GM12878 (cell line): ENCODE data around the gene ZNF776. TPM values are rescaled to one million over a fixed set of nuclear protein-coding genes. Genes with fewer than 3 reads are reported as not detected.
"Not testable (repeated sequence)": the region's sequence is repeated elsewhere in the genome, so short reads cannot be mapped to it uniquely, and the experiment has no call there.

Experiments used
- ATAC-seq: fragments of 200-7000 bp; cut with Tn5 transposase; 3 replicates; pipeline ENCODE4 v1.9.1; 2020; ENCODE audit warnings: mild to moderate bottlenecking, moderate library complexity
- BruUV-seq: library from RNA; stranded (reverse); fragments of 400-500 nt; replicated peaks from 2 replicates; lab custom pipeline; 2021; lab: Mats Ljungman, UMichigan
- CTCF ChIA-PET: fragments of 300-600 bp; sonication (Branson Sonifier 250); formaldehyde crosslinking; extraction: SDS; loops from one replicate; lab custom pipeline; 2021; ENCODE audit warnings: inconsistent platforms; lab: Yijun Ruan, JAX
- POLR2A ChIA-PET: fragments of 350-600 bp; formaldehyde crosslinking; extraction: SDS; loops from one replicate; lab custom pipeline; 2021; ENCODE audit warnings: inconsistent platforms; lab: Charles Lee
- RAD21 ChIA-PET: fragments of 300-600 bp; sonication (Branson Sonifier 250); formaldehyde crosslinking; loops from one replicate; lab custom pipeline; 2023; ENCODE audit warnings: antibody characterized with exemption; ENCODE audit not compliant: unreplicated experiment; lab: Charles Lee
- SMC1A ChIA-PET: fragments of 300-600 bp; sonication (Branson Sonifier 250); formaldehyde crosslinking; loops from one replicate; lab custom pipeline; 2023; ENCODE audit not compliant: unreplicated experiment, uncharacterized antibody; lab: Charles Lee
- DNase-seq: peaks from one replicate; pipeline ENCODE4 v3.0.0-alpha.2; 2011; ENCODE audit warnings: low read depth, low spot score
- FAIRE-seq: peaks from 3 replicates; lab custom pipeline; 2011; peaks lifted over from hg19 to GRCh38; lab: Jason Lieb, UNC
- H2AFZ ChIP-seq: 2 replicates; pipeline ENCODE4 v1.6.0; 2011; ENCODE audit warnings: low read depth, low read length, control low read depth; ENCODE audit not compliant: control insufficient read depth
- H3K27ac ChIP-seq: 2 replicates; pipeline ENCODE4 v1.5.1; 2011; ENCODE audit warnings: control low read depth; ENCODE audit not compliant: control insufficient read depth, insufficient read depth
- H3K27me3 ChIP-seq, 2 experiments: replicated peaks in 1 of 2; 2 replicates each; pipeline versions ENCODE4 v1.6.0 to v1.6.1; 2011; ENCODE audit warnings: low read length in 1 of 2; ENCODE audit not compliant: control insufficient read depth in 2 of 2, insufficient read depth in 2 of 2
- H3K36me3 ChIP-seq, 2 experiments: 2 replicates each; pipeline ENCODE4 v1.5.1; 2011; ENCODE audit warnings: low read length in 1 of 2; ENCODE audit not compliant: control insufficient read depth in 2 of 2, insufficient read depth in 2 of 2
- H3K4me1 ChIP-seq: 2 replicates; pipeline ENCODE4 v1.6.1; 2011; ENCODE audit warnings: mild to moderate bottlenecking, low read length, moderate library complexity, mixed read lengths; ENCODE audit not compliant: control insufficient read depth, insufficient read depth
- H3K4me2 ChIP-seq: 2 replicates; pipeline ENCODE4 v1.6.0; 2011; ENCODE audit warnings: control low read depth; ENCODE audit not compliant: control insufficient read depth, insufficient read depth
- H3K4me3 ChIP-seq: fragments of 200-600 bp; sonication (generic); 2 replicates; pipeline ENCODE4 v1.5.1; 2016
- H3K79me2 ChIP-seq: 2 replicates; pipeline ENCODE4 v1.6.0; 2011; ENCODE audit warnings: low read length; ENCODE audit not compliant: control insufficient read depth, insufficient read depth
- H3K9ac ChIP-seq: 2 replicates; pipeline ENCODE4 v1.8.0; 2011; ENCODE audit warnings: low read length, control low read depth, mixed read lengths; ENCODE audit not compliant: control insufficient read depth, insufficient read depth
- H3K9me3 ChIP-seq: replicated peaks from 3 replicates; pipeline ENCODE4 v1.5.1; 2011; ENCODE audit warnings: mild to moderate bottlenecking, low read length; ENCODE audit not compliant: control insufficient read depth, insufficient read depth
- H4K20me1 ChIP-seq: 2 replicates; pipeline ENCODE4 v1.6.0; 2011; ENCODE audit not compliant: control insufficient read depth, insufficient read depth
- CTCF ChIP-seq, 3 experiments: IDR thresholded peaks in 2 of 3; conservative IDR thresholded peaks in 1 of 3; 2 replicates each; pipeline ENCODE4 v1.5.1; 2011; ENCODE audit warnings: low read depth in 3 of 3, low read length in 3 of 3, mild to moderate bottlenecking in 3 of 3, control low read depth in 2 of 3, moderate library complexity in 2 of 3, inconsistent platforms in 1 of 3, mixed read lengths in 1 of 3; ENCODE audit not compliant: control insufficient read depth in 2 of 3, insufficient read depth in 1 of 3; ENCODE audit errors: extremely low read depth in 1 of 3
- IKZF2 ChIP-seq, 2 experiments: fragments of 450-650 bp; IDR thresholded peaks; 2 replicates each; pipeline ENCODE4 v1.6.1; 2017; ENCODE audit warnings: mild to moderate bottlenecking in 2 of 2, moderate library complexity in 2 of 2
- RAD21 ChIP-seq: IDR thresholded peaks from 2 replicates; pipeline ENCODE4 v1.6.1; 2011; ENCODE audit warnings: mild to moderate bottlenecking, low read depth, low read length, moderate library complexity; ENCODE audit not compliant: insufficient read depth
- SMC3 ChIP-seq: IDR thresholded peaks from 2 replicates; pipeline ENCODE4 v1.6.1; 2011; ENCODE audit warnings: low read length, improper control_type of control experiment, borderline replicate concordance
- WGBS: methylation state at CpG from one replicate; pipeline ENCODE4 v1.1.6; 2016; ENCODE audit warnings: low lambda C conversion rate; ENCODE audit not compliant: insufficient replicate concordance, insufficient coverage; ENCODE audit errors: missing lambda C conversion rate; 5-methylcytosine and 5-hydroxymethylcytosine counted together
- in situ Hi-C: fragments of 300-500 bp; cut with MboI; formaldehyde crosslinking; loops from 9 replicates; pipeline ENCODE4 v1.14.3; 2018; ENCODE audit warnings: mixed read lengths
- intact Hi-C: fragments of 100-400 bp; cut with micrococcal nuclease; formaldehyde crosslinking; loops from one replicate; pipeline ENCODE4 v1.14.2; 2022; ENCODE audit not compliant: unreplicated experiment
- polyA plus RNA-seq, 11 experiments: library from polyadenylated mRNA; depleted of rRNA in 4 of 11; unstranded in 6 of 11; stranded (reverse) in 5 of 11; fragments of >200 nt; fragmentation: Nextera tagmentation in 4 of 11; fragmentation: Illumina TruSeq in 1 of 11; extraction: Ambion mirVana in 4 of 11; extraction: Trizol in 1 of 11; gene quantifications; 1 replicate in 1 of 11; 2 replicates in 10 of 11; pipeline versions ENCODE4 v1.2.1 to v1.2.3, GENCODE V29; 2011 to 2016; ENCODE audit warnings: inconsistent platforms in 2 of 11, missing spikeins in 2 of 11, low read depth in 1 of 11
- total RNA-seq, 4 experiments: library from RNA; depleted of rRNA in 3 of 4; stranded (reverse); fragments of >200 nt in 3 of 4; fragmentation: Illumina TruSeq in 1 of 4; extraction: Trizol in 1 of 4; gene quantifications; 2 replicates each; pipeline versions ENCODE4 v1.2.1 to v1.2.3, GENCODE V29; 2013 to 2021

ZNF776 gene
- total and polyA plus RNA-seq, 10 of the 15 experiments (the other 5 are each of a cell fraction or from before 2014, with no cell fraction given) = 1.9 to 16.3 (median 11.7) TPM

- in situ Hi-C loops, POLR2A ChIA-PET: not testable (repeated sequence)
These were observed 8.3 kb upstream of the ZNF776 start for GRCh38 chr19:57738320-57738719.

GRCh38 chr19:57738770-57739169 is 7.8 kb upstream of the ZNF776 start:
- RAD21 ChIA-PET, H3K4me2 ChIP-seq, H3K27ac ChIP-seq, H3K4me3 ChIP-seq, ATAC-seq, H3K36me3 ChIP-seq, H3K79me2 ChIP-seq, H4K20me1 ChIP-seq, in situ Hi-C loops, FAIRE-seq, H3K4me1 ChIP-seq, DNase-seq, POLR2A ChIA-PET, H3K9ac ChIP-seq, H3K9me3 ChIP-seq, BruUV-seq, H3K27me3 ChIP-seq, H2AFZ ChIP-seq: not testable (repeated sequence)
- whole genome bisulfite sequencing = 83% methylated on average over 7 of the region's 7 CpGs
- intact Hi-C loops = loop anchor here (2.0 kb wide), 1 partner anchor 164 kb away; no protein-coding TSS in a partner anchor
- SMC1A ChIA-PET = interaction anchor here (0.9 to 1.5 kb wide), 4 partner anchors 10 to 166 kb away, joined by 3 to 5 read pairs (median 3); partner anchors contain the start of genes ZNF587B and ZNF671
- CTCF ChIA-PET = interaction anchor here (0.6 to 2.1 kb wide), 6 partner anchors 8 to 780 kb away, joined by 3 to 9 read pairs (median 3); partner anchors contain the start of genes ZBTB45, ZNF419, ZNF671 and ZNF776

More at GRCh38 chr19:57738320-57738719, 8.3 kb upstream of the ZNF776 start:
- ChIA-PET RAD21 (interaction anchor here (1.3 kb wide), 1 partner anchor 493 kb away, joined by 3 read pairs; no protein-coding TSS in a partner anchor), CTCF (interaction anchor here (0.6 to 2.1 kb wide), 8 partner anchors 9 to 781 kb away, joined by 3 to 9 read pairs (median 3); partner anchors contain the start of genes ZBTB45, ZNF419, ZNF671 and ZNF776), SMC1A (interaction anchor here (0.9 to 1.5 kb wide), 4 partner anchors 11 to 166 kb away, joined by 3 to 5 read pairs (median 3); partner anchors contain the start of genes ZNF587B and ZNF671)
- H4K20me1 ChIP-seq, H3K9ac ChIP-seq, H3K4me2 ChIP-seq, H3K27ac ChIP-seq, H3K9me3 ChIP-seq, H3K4me1 ChIP-seq, DNase-seq, H3K79me2 ChIP-seq, H3K27me3 ChIP-seq, BruUV-seq, H3K4me3 ChIP-seq, FAIRE-seq, H2AFZ ChIP-seq, H3K36me3 ChIP-seq: not testable (repeated sequence)
- WGBS = 8% methylated on average over 9 of the region's 10 CpGs
- intact Hi-C loops = loop anchor here (2.0 kb wide), 1 partner anchor 164 kb away; no protein-coding TSS in a partner anchor
- TF ChIP-seq IKZF2 (IDR thresholded peaks at IDR 0.05) (peak; percentile 16; a peak in 1 of 4 replicates), SMC3 (peak; percentile 34; the same call in 1 of the 2 replicates), RAD21 (peak; percentile 41; the same call in 1 of the 2 replicates), CTCF (IDR thresholded peaks at IDR 0.05 in 2 of 3, conservative IDR thresholded peaks at IDR 0.05 in 1 of 3; ENCODE audit: control insufficient read depth in 2 of 3, extremely low read depth in 1 of 3, insufficient read depth in 1 of 3, low read depth in 3 of 3, low read length in 3 of 3) (peak; percentile 15 to 29 (median 27); a peak in 3 of 6 replicates)
- ATAC-seq = 0 out of 3 replicates have a peak, but pooled peaks have one; percentile 36
